PC-3 (cell line): ENCODE results near the gene OTC. TPM values are rescaled to one million over a fixed set of nuclear protein-coding genes. Genes with fewer than 3 reads are reported as not detected.

Source experiments
- ATAC-seq: fragments of 200-7000 bp; cut with Tn5 transposase; 2 replicates; pipeline ENCODE4 v1.9.1; 2020; ENCODE audit warnings: mild to moderate bottlenecking, moderate library complexity
- BruUV-seq: library from RNA; stranded (reverse); fragments of 400-500 nt; replicated peaks from 2 replicates; lab custom pipeline; 2021; lab: Mats Ljungman, UMichigan
- CTCF ChIA-PET: fragments of 300-600 bp; sonication (Branson Sonifier 250); formaldehyde crosslinking; loops from one replicate; lab custom pipeline; 2022; ENCODE audit warnings: antibody characterized with exemption; lab: Charles Lee
- POLR2A ChIA-PET: fragments of 300-600 bp; sonication (Branson Sonifier 250); formaldehyde crosslinking; loops from one replicate; lab custom pipeline; 2022; ENCODE audit warnings: antibody characterized with exemption; ENCODE audit not compliant: unreplicated experiment; lab: Charles Lee
- DNase-seq: peaks from one replicate; pipeline ENCODE4 v3.0.0-alpha.2; 2015
- H2AFZ ChIP-seq: fragments of 300-600 bp; sonication (generic); 2 replicates; pipeline ENCODE4 v1.6.0; 2016; ENCODE audit warnings: antibody characterized with exemption, low read length
- H3F3A ChIP-seq: fragments of 300-600 bp; sonication (generic); one replicate; pipeline ENCODE4 v1.6.0; 2017; ENCODE audit warnings: antibody characterized with exemption, low read length, control low read depth, mild to moderate bottlenecking; ENCODE audit not compliant: unreplicated experiment
- H3K27ac ChIP-seq: fragments of 300-600 bp; sonication (generic); 2 replicates; pipeline ENCODE4 v1.5.1; 2016; ENCODE audit warnings: mild to moderate bottlenecking, low read length
- H3K27me3 ChIP-seq: fragments of 300-600 bp; sonication (generic); 2 replicates; pipeline ENCODE4 v1.6.1; 2016; ENCODE audit warnings: low read length, mixed read lengths
- H3K36me3 ChIP-seq: fragments of 300-600 bp; sonication (generic); 2 replicates; pipeline ENCODE4 v1.6.1; 2016; ENCODE audit warnings: low read depth, mixed run types, low read length, mixed read lengths
- H3K4me1 ChIP-seq: fragments of 300-600 bp; sonication (generic); 2 replicates; pipeline ENCODE4 v1.5.1; 2016; ENCODE audit warnings: low read length; ENCODE audit not compliant: insufficient read depth
- H3K4me2 ChIP-seq: fragments of 300-600 bp; sonication (generic); 2 replicates; pipeline ENCODE4 v1.6.0; 2016; ENCODE audit warnings: low read length
- H3K4me3 ChIP-seq: fragments of 300-600 bp; sonication (generic); 2 replicates; pipeline ENCODE4 v1.5.1; 2016; ENCODE audit warnings: mild to moderate bottlenecking, low read length, mixed read lengths
- H3K79me2 ChIP-seq: fragments of 300-600 bp; sonication (generic); 2 replicates; pipeline ENCODE4 v1.6.1; 2017; ENCODE audit warnings: low read length, mixed read lengths
- H3K9ac ChIP-seq: fragments of 300-600 bp; sonication (generic); 2 replicates; pipeline ENCODE4 v1.6.0; 2016; ENCODE audit warnings: mild to moderate bottlenecking, low read length
- H3K9me2 ChIP-seq: fragments of 300-600 bp; sonication (generic); replicated peaks from 2 replicates; pipeline ENCODE4 v1.6.1; 2016; ENCODE audit warnings: mixed run types, low read length, mixed read lengths
- H3K9me3 ChIP-seq: fragments of 300-600 bp; sonication (generic); 2 replicates; pipeline ENCODE4 v1.6.1; 2016; ENCODE audit warnings: low read length, mixed read lengths
- H4K20me1 ChIP-seq: fragments of 300-600 bp; sonication (generic); 2 replicates; pipeline ENCODE4 v1.6.1; 2016; ENCODE audit warnings: low read length, mixed read lengths
- CTCF ChIP-seq: fragments of 300-600 bp; sonication (generic); conservative IDR thresholded peaks from 2 replicates; pipeline ENCODE4 v1.5.1; 2017; ENCODE audit warnings: antibody characterized with exemption, low read depth, mild to moderate bottlenecking, low read length
- EZH2 ChIP-seq: fragments of 300-600 bp; sonication (generic); IDR thresholded peaks from one replicate; pipeline ENCODE4 v1.6.1; 2017; ENCODE audit warnings: antibody characterized with exemption, mild to moderate bottlenecking, low read length; ENCODE audit not compliant: unreplicated experiment
- EZH2phosphoT487 ChIP-seq: fragments of 300-600 bp; sonication (generic); IDR thresholded peaks from 2 replicates; pipeline ENCODE4 v1.6.1; 2018; ENCODE audit warnings: mild to moderate bottlenecking, antibody characterized with exemption, low read length, borderline replicate concordance
- intact Hi-C: fragments of 100-400 bp; cut with micrococcal nuclease; formaldehyde crosslinking; loops from 2 replicates; pipeline ENCODE4 v1.9.0; 2023
- total RNA-seq: library from RNA; depleted of rRNA; stranded (reverse); fragments of >200 nt; gene quantifications from 2 replicates; pipeline ENCODE4 v1.2.3, GENCODE V29; 2014

Gene OTC
- total RNA-seq, 1 experiment from 2014 or later: not detected

- DNase-seq: no peak
- CTCF ChIA-PET: no interaction called here
- no TSS peak for BruUV-seq
These were observed 105.7 kb downstream of the OTC start for GRCh38 chrX:38458071-38458470.

GRCh38 chrX:38462257-38462656, 109.9 kb downstream of the OTC start:
- DNase-seq (no peak), ATAC-seq (no peak)
- ChIA-PET POLR2A (no interaction called here), CTCF (no interaction called here)
- intact Hi-C loops: no loop called here
- no peak overlapping the region for H3K27ac ChIP-seq
- H3K4me2 ChIP-seq: no peak overlapping the region
- H2AFZ ChIP-seq: no peak overlapping the region
- no peaks in the 10 kb centered on the region for H3K4me1 ChIP-seq
- no peaks in the 10 kb centered on the region for H3F3A ChIP-seq
- BruUV-seq: no TSS peak
- H3K9ac ChIP-seq: no peak overlapping the region
- no peak overlapping the region for H3K4me3 ChIP-seq
- no peaks in the 10 kb centered on the region for H4K20me1 ChIP-seq
- no peaks in the 10 kb centered on the region for H3K36me3 ChIP-seq
- no peaks in the 10 kb centered on the region for H3K9me3 ChIP-seq
- H3K27me3 ChIP-seq: no peaks in the 10 kb centered on the region
- H3K79me2 ChIP-seq: no peaks in the 10 kb centered on the region
- TF ChIP-seq EZH2phosphoT487: no peak
- TF ChIP-seq CTCF: no peak
- TF ChIP-seq EZH2: no peak
- no peaks in the 10 kb centered on the region for H3K9me2 ChIP-seq

More at GRCh38 chrX:38458071-38458470, 105.7 kb downstream of the OTC start:
- no peak overlapping the region for H3K27ac ChIP-seq
- no peaks in the 10 kb centered on the region for H3K27me3 ChIP-seq
- H4K20me1 ChIP-seq: no peaks in the 10 kb centered on the region
- H2AFZ ChIP-seq: no peak overlapping the region
- no peak overlapping the region for H3K4me3 ChIP-seq
- no peak for ATAC-seq
- no peaks in the 10 kb centered on the region for H3K36me3 ChIP-seq
- no peak overlapping the region for H3K4me2 ChIP-seq
- no peak overlapping the region for H3K9ac ChIP-seq
- H3K79me2 ChIP-seq: no peaks in the 10 kb centered on the region
- no peaks in the 10 kb centered on the region for H3K4me1 ChIP-seq
- no peaks in the 10 kb centered on the region for H3K9me3 ChIP-seq
- H3F3A ChIP-seq: no peaks in the 10 kb centered on the region
- H3K9me2 ChIP-seq: no peaks in the 10 kb centered on the region
- intact Hi-C loops: no loop called here
- POLR2A ChIA-PET: no interaction called here
- no peak for TF ChIP-seq EZH2phosphoT487

GRCh38 chrX:38465686-38466085, 113.3 kb downstream of the OTC start:
- no TSS peak for BruUV-seq
- no peak for DNase-seq

More at GRCh38 chrX:38465686-38466085, 113.3 kb downstream of the OTC start:
- H4K20me1 ChIP-seq: no peaks in the 10 kb centered on the region
- H3K36me3 ChIP-seq: no peaks in the 10 kb centered on the region
- H3K4me1 ChIP-seq: no peaks in the 10 kb centered on the region
- no peaks in the 10 kb centered on the region for H3K9me3 ChIP-seq
- H3K4me2 ChIP-seq: no peak overlapping the region
- ATAC-seq: no peak
- TF ChIP-seq CTCF (no peak), EZH2phosphoT487 (no peak), EZH2 (no peak)
- H3K27me3 ChIP-seq: no peaks in the 10 kb centered on the region
- H3F3A ChIP-seq: no peaks in the 10 kb centered on the region
- CTCF ChIA-PET: no interaction called here
- H3K79me2 ChIP-seq: no peaks in the 10 kb centered on the region
- no peak overlapping the region for H3K9ac ChIP-seq
- H3K27ac ChIP-seq: no peak overlapping the region
- intact Hi-C loops: no loop called here
- H3K9me2 ChIP-seq: no peaks in the 10 kb centered on the region
- POLR2A ChIA-PET: no interaction called here
- H3K4me3 ChIP-seq: no peak overlapping the region
- no peak overlapping the region for H2AFZ ChIP-seq
